OCI-LY3 (cell line): Measurements from ENCODE around the gene PSPC1.
"Not testable (repeated sequence)": the region's sequence is repeated elsewhere in the genome, so short reads cannot be mapped to it uniquely, and the experiment has no call there.

Experiments used
- H2AFZ ChIP-seq: fragments of 200-600, 300-600 bp; shearing (Covaris generic); 2 replicates; pipeline ENCODE4 v1.6.0; 2014; ENCODE audit warnings: antibody characterized with exemption, low read depth, low read length
- H3K27ac ChIP-seq: fragments of 200-600, 300-600 bp; sonication (generic); 2 replicates; pipeline ENCODE4 v1.5.1; 2014; ENCODE audit warnings: mild to moderate bottlenecking, low read length, moderate library complexity, mixed read lengths
- H3K27me3 ChIP-seq: fragments of 200-600, 300-600 bp; sonication (generic); 2 replicates; pipeline ENCODE4 v1.6.1; 2014; ENCODE audit warnings: low read depth, low read length, mixed read lengths
- H3K36me3 ChIP-seq: fragments of 200-600, 300-600 bp; sonication (generic); replicated peaks from 2 replicates; pipeline ENCODE3; 2014; ENCODE audit warnings: low read depth, low read length, mixed read lengths
- H3K4me1 ChIP-seq: fragments of 300-600, 200-600 bp; sonication (generic); 2 replicates; pipeline ENCODE4 v1.6.1; 2014; ENCODE audit warnings: low read length, mixed read lengths
- H3K4me2 ChIP-seq: fragments of 200-600, 300-600 bp; sonication (generic); 2 replicates; pipeline ENCODE4 v1.6.1; 2014; ENCODE audit warnings: low read length, mixed read lengths
- H3K4me3 ChIP-seq: fragments of 300-600, 200-600 bp; sonication (generic); 2 replicates; pipeline ENCODE4 v1.5.1; 2014; ENCODE audit warnings: antibody characterized with exemption, mild to moderate bottlenecking, low read length, moderate library complexity
- H3K79me2 ChIP-seq: fragments of 300-600, 200-600 bp; shearing (Covaris generic); 2 replicates; pipeline ENCODE4 v1.6.1; 2014; ENCODE audit warnings: mild to moderate bottlenecking, low read length, mixed read lengths
- H3K9ac ChIP-seq: fragments of 300-600, 200-600 bp; shearing (Covaris generic); 2 replicates; pipeline ENCODE4 v1.6.0; 2014; ENCODE audit warnings: mild to moderate bottlenecking, low read length, moderate library complexity
- H3K9me3 ChIP-seq: fragments of 200-600, 300-600 bp; shearing (Covaris generic); 2 replicates; pipeline ENCODE4 v1.6.1; 2014; ENCODE audit warnings: low read length, mixed read lengths; ENCODE audit not compliant: insufficient read depth
- H4K20me1 ChIP-seq: fragments of 200-600, 300-600 bp; sonication (generic); 2 replicates; pipeline ENCODE4 v1.6.1; 2016; ENCODE audit warnings: low read length, mixed read lengths; ENCODE audit not compliant: insufficient read depth
- CTCF ChIP-seq: fragments of 200-600, 300-600 bp; sonication (generic); IDR thresholded peaks from 2 replicates; pipeline ENCODE4 v1.5.1; 2014; ENCODE audit warnings: antibody characterized with exemption, low read length, low read depth
- EZH2phosphoT487 ChIP-seq: fragments of 200-600 bp; shearing (Covaris generic); IDR thresholded peaks from 2 replicates; pipeline ENCODE4 v1.6.1; 2018; ENCODE audit warnings: antibody characterized with exemption, mixed run types, low read depth

The PSPC1 gene

GRCh38 chr13:19700963-19701362 lies 81.8 kb downstream of the PSPC1 start:
- not testable (repeated sequence) for H3K9me3 ChIP-seq, H3K4me1 ChIP-seq, H3K4me2 ChIP-seq

GRCh38 chr13:19695829-19696228 lies 86.9 kb downstream of the PSPC1 start:
- H3K36me3 ChIP-seq, result peaks cover 4% of the 10 kb centered on the region
- no peaks in the 10 kb centered on the region for H3K9me3 ChIP-seq
- no peaks in the 10 kb centered on the region for H4K20me1 ChIP-seq
- no peaks in the 10 kb centered on the region for H3K27me3 ChIP-seq
- H2AFZ ChIP-seq, result no peak overlapping the region
- H3K4me1 ChIP-seq, result no peaks in the 10 kb centered on the region
- H3K9ac ChIP-seq, result no peak overlapping the region
- H3K79me2 ChIP-seq, result peaks cover 5% of the 10 kb centered on the region
- H3K27ac ChIP-seq, result no peak overlapping the region
- no peak overlapping the region for H3K4me3 ChIP-seq
- TF ChIP-seq CTCF, result no peak
- no peak for TF ChIP-seq EZH2phosphoT487
- no peak overlapping the region for H3K4me2 ChIP-seq

More at GRCh38 chr13:19700963-19701362, 81.8 kb downstream of the PSPC1 start:
- not testable (repeated sequence) for H3K9ac ChIP-seq, H3K27me3 ChIP-seq, H3K36me3 ChIP-seq, H3K27ac ChIP-seq, H4K20me1 ChIP-seq, H3K4me3 ChIP-seq, H2AFZ ChIP-seq, H3K79me2 ChIP-seq

GRCh38 chr13:19695428-19695827 lies 87.3 kb downstream of the PSPC1 start:
- no peaks in the 10 kb centered on the region for H3K27me3 ChIP-seq
- H4K20me1 ChIP-seq, result no peaks in the 10 kb centered on the region
- H3K9ac ChIP-seq, result no peak overlapping the region
- H3K4me1 ChIP-seq, result no peaks in the 10 kb centered on the region
- peaks cover 4% of the 10 kb centered on the region for H3K36me3 ChIP-seq
- no peak for TF ChIP-seq CTCF
- TF ChIP-seq EZH2phosphoT487, result no peak
- H3K79me2 ChIP-seq, result peaks cover 5% of the 10 kb centered on the region
- H2AFZ ChIP-seq, result no peak overlapping the region
- H3K9me3 ChIP-seq, result no peaks in the 10 kb centered on the region
- no peak overlapping the region for H3K4me2 ChIP-seq
- H3K27ac ChIP-seq, result no peak overlapping the region
- no peak overlapping the region for H3K4me3 ChIP-seq

- H3K79me2 ChIP-seq, H3K27ac ChIP-seq, H3K4me1 ChIP-seq, H3K4me2 ChIP-seq, H3K27me3 ChIP-seq, H3K36me3 ChIP-seq, H2AFZ ChIP-seq, H3K9ac ChIP-seq, H3K9me3 ChIP-seq, H4K20me1 ChIP-seq, H3K4me3 ChIP-seq: not testable (repeated sequence)
Measured at GRCh38 chr13:19691447-19691846, 91.3 kb downstream of the PSPC1 start.

GRCh38 chr13:19685437-19685836 lies 97.3 kb downstream of the PSPC1 start:
- H3K4me2 ChIP-seq, result no peak overlapping the region
- no peak overlapping the region for H3K4me3 ChIP-seq
- no peaks in the 10 kb centered on the region for H3K9me3 ChIP-seq
- H3K27me3 ChIP-seq, result no peaks in the 10 kb centered on the region
- H3K4me1 ChIP-seq, result no peaks in the 10 kb centered on the region
- no peak overlapping the region for H3K27ac ChIP-seq
- H3K36me3 ChIP-seq, result peaks cover 8% of the 10 kb centered on the region
- H3K9ac ChIP-seq, result no peak overlapping the region
- H4K20me1 ChIP-seq, result no peaks in the 10 kb centered on the region
- 0 out of 2 replicates have a peak, but pooled peaks cover 3% of the 10 kb centered on the region for H3K79me2 ChIP-seq
- H2AFZ ChIP-seq, result no peak overlapping the region
- TF ChIP-seq CTCF, result no peak
- TF ChIP-seq EZH2phosphoT487, result no peak
